Mononuclear cell (primary cell): Measurements from ENCODE around the gene EPB41L2. TPM values are rescaled to one million over a fixed set of nuclear protein-coding genes. Genes with fewer than 3 reads are reported as not detected.
A peak's percentile ranks its signal among the peaks of the same experiment; 100 is the strongest.
"Not testable (repeated sequence)": the region's sequence is repeated elsewhere in the genome, so short reads cannot be mapped to it uniquely, and the experiment has no call there.

Experiments used
- H3K27me3 ChIP-seq: 2 replicates; pipeline ENCODE4 v1.6.0; 2011; ENCODE audit warnings: low read length, control low read depth; ENCODE audit not compliant: insufficient read depth
- H3K4me1 ChIP-seq: 2 replicates; pipeline ENCODE4 v1.5.1; 2011; ENCODE audit warnings: mild to moderate bottlenecking, low read length, control low read depth; ENCODE audit not compliant: insufficient read depth
- H3K4me3 ChIP-seq: 2 replicates; pipeline ENCODE4 v1.5.1; 2011; ENCODE audit warnings: mild to moderate bottlenecking, low read length, moderate library complexity
- H3K9me3 ChIP-seq: 2 replicates; pipeline ENCODE4 v1.5.1; 2011; ENCODE audit warnings: low read depth, mild to moderate bottlenecking, control low read depth, low read length
- total RNA-seq: library from RNA; depleted of rRNA; stranded (reverse); fragments of >200 nt; gene quantifications from one replicate; pipeline ENCODE4 v1.2.3, GENCODE V29; 2012

The EPB41L2 gene
- 11.2 TPM for total RNA-seq

DNA sequence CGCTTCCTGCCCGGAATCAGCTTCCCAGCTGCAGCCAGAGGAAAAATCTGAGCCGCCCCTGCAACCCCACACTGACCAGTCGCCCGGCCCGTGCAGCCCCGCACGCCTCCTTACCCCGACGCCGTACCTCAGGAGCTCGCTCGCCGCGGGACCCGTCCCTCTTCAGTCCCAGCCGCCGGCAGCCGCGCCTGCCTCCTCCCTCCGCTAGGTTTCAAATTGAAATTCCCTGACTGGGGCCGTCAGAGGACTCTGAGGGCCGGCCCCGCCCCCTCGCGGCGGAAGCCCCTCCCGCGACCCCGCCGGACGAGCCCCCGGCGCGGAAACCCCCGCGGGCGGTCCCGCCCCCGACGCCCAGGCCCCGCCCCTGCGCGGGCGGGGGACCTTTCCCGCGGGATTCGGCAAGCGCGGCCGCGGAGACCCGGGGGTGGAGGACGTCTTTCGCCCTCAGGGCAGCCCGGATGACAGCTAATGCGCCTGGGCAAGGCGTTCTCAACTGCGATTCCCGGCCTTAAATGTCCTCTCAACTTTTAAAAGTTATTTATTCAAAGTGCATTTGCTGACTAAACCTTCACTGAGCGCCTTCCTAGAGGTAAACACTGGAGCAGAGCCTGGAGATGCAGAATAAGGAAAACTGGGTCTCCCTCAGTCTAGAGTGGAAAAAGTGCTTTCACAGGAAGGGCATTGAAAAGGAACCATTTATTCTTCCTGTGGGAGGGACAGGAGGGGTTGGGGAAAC, at the start of gene EPB41L2:
Gene EPB41L2 (minus strand): TSS at position 218 of the 736 bp plus-strand sequence. CDS start 106,760 bp downstream, outside the sequence.
- peak within 1 kb of the TSS; percentile 58 for H3K4me3 ChIP-seq

DNA sequence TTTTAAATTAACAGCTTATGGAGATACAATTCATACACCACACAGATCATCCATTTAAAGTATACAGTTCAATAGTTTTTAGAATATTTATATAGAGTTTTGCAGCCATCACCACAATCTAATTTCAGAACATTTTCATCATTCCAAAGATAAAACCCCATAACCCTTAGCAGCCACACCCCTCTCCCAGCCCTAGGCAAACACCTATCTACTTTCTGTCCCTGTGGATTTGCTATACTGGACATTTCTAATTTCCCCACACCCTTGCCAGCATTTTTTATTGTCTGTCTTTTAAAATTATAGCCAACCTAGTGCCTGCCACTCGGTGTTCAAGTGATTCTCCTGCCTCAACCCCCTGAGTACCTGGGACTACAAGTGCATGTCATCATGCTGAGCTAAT, 49.2 kb upstream of the EPB41L2 start:
- H3K27me3 ChIP-seq: no peaks in the 10 kb centered on the region
- H3K4me3 ChIP-seq: no peak overlapping the region
- no peaks in the 10 kb centered on the region for H3K9me3 ChIP-seq
- H3K4me1 ChIP-seq: peaks cover 3% of the 10 kb centered on the region

More for the DNA sequence above, at the start of gene EPB41L2:
- Histone ChIP-seq H3K27me3 (peaks cover 5% of the 10 kb centered on the region), H3K4me1 (peaks cover 22% of the 10 kb centered on the region), H3K9me3 (no peaks in the 10 kb centered on the region)

DNA sequence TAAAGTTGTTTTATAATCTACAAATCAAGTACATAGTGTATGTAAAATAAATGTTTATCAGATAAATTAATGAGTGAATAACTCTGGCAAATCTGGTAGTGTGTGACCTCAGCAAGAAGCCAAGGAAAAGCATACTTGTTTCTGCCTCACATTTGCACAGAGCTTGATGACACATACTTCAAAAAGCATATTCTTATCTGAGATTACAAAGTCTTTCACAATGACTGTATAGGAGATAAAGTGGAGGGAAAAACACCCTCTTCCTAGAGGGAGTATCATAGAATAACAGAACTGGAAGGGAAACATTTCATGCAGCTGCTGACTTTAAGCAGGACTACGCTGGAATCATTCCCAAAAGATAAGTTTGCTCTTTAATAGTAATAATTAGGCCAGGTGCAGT, 44.1 kb upstream of the EPB41L2 start:
- Histone ChIP-seq H3K9me3 (no peaks in the 10 kb centered on the region), H3K4me1 (peaks cover 3% of the 10 kb centered on the region), H3K27me3 (no peaks in the 10 kb centered on the region), H3K4me3 (no peak overlapping the region)

- Histone ChIP-seq H3K27me3 (no peaks in the 10 kb centered on the region), H3K4me1 (peaks cover 3% of the 10 kb centered on the region), H3K9me3 (no peaks in the 10 kb centered on the region), H3K4me3 (no peak overlapping the region)
Observed at GRCh38 chr6:131103901-131104300, 40.9 kb upstream of the EPB41L2 start.

GRCh38 chr6:131103296-131103695, 40.3 kb upstream of the EPB41L2 start:
- Histone ChIP-seq H3K27me3 (no peaks in the 10 kb centered on the region), H3K9me3 (no peaks in the 10 kb centered on the region), H3K4me3 (no peak overlapping the region)

GRCh38 chr6:131101911-131102680, 39.1 kb upstream of the EPB41L2 start:
- H3K4me3 ChIP-seq: no peak overlapping the region
- no peaks in the 10 kb centered on the region for H3K9me3 ChIP-seq
- no peaks in the 10 kb centered on the region for H3K27me3 ChIP-seq
- H3K4me1 ChIP-seq: no peaks in the 10 kb centered on the region

More at GRCh38 chr6:131103296-131103695, 40.3 kb upstream of the EPB41L2 start:
- H3K4me1 ChIP-seq: peaks cover 3% of the 10 kb centered on the region

DNA sequence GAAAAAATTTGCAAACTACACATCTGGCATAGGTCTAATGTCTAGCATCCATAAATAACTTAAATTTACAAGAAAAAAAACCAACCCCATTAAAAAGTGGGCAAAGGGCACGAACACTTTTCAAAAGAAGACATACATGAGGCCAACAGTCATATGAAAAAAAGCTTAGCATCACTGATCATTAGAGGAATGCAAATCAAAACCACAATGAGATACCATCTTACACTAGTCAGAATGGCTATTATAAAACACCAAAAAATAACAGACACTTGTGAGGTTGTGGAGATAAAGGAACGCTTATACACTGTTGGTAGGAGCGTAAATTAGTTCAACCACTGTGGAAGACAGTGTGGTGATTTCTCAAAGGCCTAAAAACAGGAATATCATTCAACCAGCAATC, 33.7 kb upstream of the EPB41L2 start:
- H3K9me3 ChIP-seq: peaks cover 5% of the 10 kb centered on the region
- H3K4me1 ChIP-seq: no peaks in the 10 kb centered on the region
- no peak overlapping the region for H3K4me3 ChIP-seq
- no peaks in the 10 kb centered on the region for H3K27me3 ChIP-seq

- Histone ChIP-seq H3K9me3 (peaks cover 5% of the 10 kb centered on the region), H3K4me3 (no peak overlapping the region), H3K27me3 (no peaks in the 10 kb centered on the region), H3K4me1 (no peaks in the 10 kb centered on the region)
Observed at GRCh38 chr6:131093334-131093733, 30.3 kb upstream of the EPB41L2 start.

- not testable (repeated sequence) for H3K4me1 ChIP-seq, H3K9me3 ChIP-seq, H3K4me3 ChIP-seq, H3K27me3 ChIP-seq
Observed at GRCh38 chr6:131091944-131092343, 28.9 kb upstream of the EPB41L2 start.

- H3K27me3 ChIP-seq, H3K4me3 ChIP-seq, H3K4me1 ChIP-seq, H3K9me3 ChIP-seq: not testable (repeated sequence)
Observed at GRCh38 chr6:131090339-131090738, 27.3 kb upstream of the EPB41L2 start.

DNA sequence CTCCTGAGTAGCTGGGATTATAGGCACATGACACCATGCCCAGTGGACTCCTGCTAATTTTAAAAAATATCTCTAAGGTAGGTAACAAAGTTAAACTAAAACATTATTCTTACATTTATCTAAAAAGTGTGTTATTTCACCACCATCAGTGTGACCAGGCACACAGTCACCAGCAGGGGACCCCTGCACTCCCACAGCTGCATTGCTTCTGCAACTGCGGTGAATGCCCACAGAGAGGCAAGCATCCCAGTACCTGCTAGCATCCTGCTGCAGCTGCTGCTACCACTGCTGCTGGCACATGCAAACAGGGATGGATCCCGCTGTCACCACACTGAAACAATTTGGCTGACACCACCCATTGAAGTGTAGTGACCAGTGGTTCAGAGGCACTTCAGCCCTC, 21.9 kb upstream of the EPB41L2 start:
- Histone ChIP-seq H3K4me3 (no peak overlapping the region), H3K9me3 (no peaks in the 10 kb centered on the region), H3K27me3 (no peaks in the 10 kb centered on the region), H3K4me1 (no peaks in the 10 kb centered on the region)

GRCh38 chr6:131083687-131084086, 20.6 kb upstream of the EPB41L2 start:
- Histone ChIP-seq H3K4me3 (no peak overlapping the region), H3K9me3 (no peaks in the 10 kb centered on the region), H3K4me1 (no peaks in the 10 kb centered on the region), H3K27me3 (no peaks in the 10 kb centered on the region)

- Histone ChIP-seq H3K9me3 (no peaks in the 10 kb centered on the region), H3K4me1 (no peaks in the 10 kb centered on the region), H3K27me3 (no peaks in the 10 kb centered on the region), H3K4me3 (no peak overlapping the region)
Observed at GRCh38 chr6:131082335-131082734, 19.3 kb upstream of the EPB41L2 start.

GRCh38 chr6:131080084-131080483, 17.0 kb upstream of the EPB41L2 start:
- Histone ChIP-seq H3K4me3 (no peak overlapping the region), H3K9me3 (no peaks in the 10 kb centered on the region), H3K27me3 (no peaks in the 10 kb centered on the region), H3K4me1 (no peaks in the 10 kb centered on the region)

- Histone ChIP-seq H3K4me3 (no peak overlapping the region), H3K27me3 (no peaks in the 10 kb centered on the region), H3K9me3 (no peaks in the 10 kb centered on the region), H3K4me1 (no peaks in the 10 kb centered on the region)
Observed at GRCh38 chr6:131073577-131073976, 10.5 kb upstream of the EPB41L2 start.
